Neuronal stem cell (in vitro differentiated cells): ENCODE data around the gene NOP16.

Source experiments
- DNase-seq: peaks from one replicate; pipeline ENCODE4 v3.0.0-alpha.2; 2013; ENCODE audit warnings: low spot score
- H2AFZ ChIP-seq: one replicate; pipeline ENCODE4 v1.6.1; 2013; ENCODE audit warnings: mild to moderate bottlenecking, low read length, inconsistent platforms
- H2AK5ac ChIP-seq: 2 replicates; pipeline ENCODE4 v1.6.1; 2013; ENCODE audit warnings: low read depth, mild to moderate bottlenecking, inconsistent platforms, low read length, moderate library complexity, mixed read lengths
- H2BK120ac ChIP-seq: 2 replicates; pipeline ENCODE4 v1.6.1; 2013; ENCODE audit warnings: low read depth, mild to moderate bottlenecking, inconsistent platforms, low read length, moderate library complexity, mixed read lengths
- H2BK12ac ChIP-seq: one replicate; pipeline ENCODE4 v1.6.1; 2013; ENCODE audit warnings: low read length, inconsistent platforms
- H2BK15ac ChIP-seq: 2 replicates; pipeline ENCODE4 v1.6.1; 2013; ENCODE audit warnings: mild to moderate bottlenecking, low read length, inconsistent platforms, mixed read lengths
- H2BK5ac ChIP-seq: one replicate; pipeline ENCODE4 v1.6.1; 2013; ENCODE audit warnings: inconsistent platforms, mild to moderate bottlenecking, low read length, moderate library complexity
- H3K14ac ChIP-seq: one replicate; pipeline ENCODE4 v1.6.1; 2013; ENCODE audit warnings: low read length, inconsistent platforms
- H3K18ac ChIP-seq: 2 replicates; pipeline ENCODE4 v1.6.1; 2013; ENCODE audit warnings: low read length, inconsistent platforms
- H3K23ac ChIP-seq: 2 replicates; pipeline ENCODE4 v1.6.1; 2013; ENCODE audit warnings: low read depth, mild to moderate bottlenecking, mixed read lengths, low read length, inconsistent platforms; ENCODE audit not compliant: poor library complexity
- H3K27ac ChIP-seq: replicated peaks from 3 replicates; pipeline ENCODE4 v1.5.1; 2013; ENCODE audit warnings: low read length, inconsistent platforms
- H3K27me3 ChIP-seq, 3 experiments: 2 replicates each; pipeline ENCODE4 v1.6.1; 2013; ENCODE audit warnings: low read length in 3 of 3, mild to moderate bottlenecking in 2 of 3, inconsistent platforms in 1 of 3, low read depth in 1 of 3, mixed read lengths in 1 of 3, moderate library complexity in 1 of 3; ENCODE audit not compliant: control insufficient read depth in 3 of 3, insufficient read depth in 3 of 3
- H3K36me3 ChIP-seq, 2 donors: replicated peaks in 1 of 2; 2 replicates each; pipeline ENCODE4 v1.6.1; 2013; ENCODE audit warnings: low read length in 2 of 2; ENCODE audit not compliant: control insufficient read depth in 2 of 2, insufficient read depth in 2 of 2
- H3K4ac ChIP-seq: 2 replicates; pipeline ENCODE4 v1.6.1; 2013; ENCODE audit warnings: inconsistent platforms, mild to moderate bottlenecking, low read length, moderate library complexity
- H3K4me1 ChIP-seq, 2 donors: 1 replicate in 1 of 2; 2 replicates in 1 of 2; pipeline ENCODE4 v1.6.1; 2013; ENCODE audit warnings: low read length in 2 of 2, low read depth in 1 of 2; ENCODE audit not compliant: control insufficient read depth in 2 of 2, insufficient read depth in 1 of 2
- H3K4me2 ChIP-seq: one replicate; pipeline ENCODE4 v1.6.1; 2013; ENCODE audit warnings: mild to moderate bottlenecking, low read length, inconsistent platforms; ENCODE audit not compliant: insufficient read depth, poor library complexity, severe bottlenecking
- H3K4me3 ChIP-seq, 2 donors: 2 replicates each; pipeline ENCODE4 v1.5.1; 2013; ENCODE audit warnings: low read length in 2 of 2, mild to moderate bottlenecking in 2 of 2, inconsistent platforms in 1 of 2, moderate library complexity in 1 of 2
- H3K79me1 ChIP-seq: one replicate; pipeline ENCODE4 v1.6.1; 2013; ENCODE audit warnings: low read depth, mild to moderate bottlenecking, inconsistent platforms, low read length, moderate library complexity
- H3K9ac ChIP-seq: one replicate; pipeline ENCODE4 v1.6.1; 2013; ENCODE audit warnings: mild to moderate bottlenecking, low read depth, low read length, inconsistent platforms; ENCODE audit not compliant: poor library complexity
- H3K9me3 ChIP-seq, 2 donors: replicated peaks in 1 of 2; 2 replicates each; pipeline versions ENCODE3 to v1.6.1; 2013; ENCODE audit warnings: low read length in 2 of 2, mild to moderate bottlenecking in 2 of 2, inconsistent platforms in 1 of 2, low read depth in 1 of 2, mixed read lengths in 1 of 2, moderate library complexity in 1 of 2; ENCODE audit not compliant: control insufficient read depth in 2 of 2, insufficient read depth in 1 of 2
- H4K8ac ChIP-seq: one replicate; pipeline ENCODE4 v1.6.1; 2013; ENCODE audit warnings: low read depth, mild to moderate bottlenecking, inconsistent platforms, low read length, moderate library complexity
- H4K91ac ChIP-seq: one replicate; pipeline ENCODE4 v1.6.1; 2013; ENCODE audit warnings: low read length, low read depth, mild to moderate bottlenecking, inconsistent platforms; ENCODE audit not compliant: poor library complexity
- WGBS, 2 donors: extraction: QIAGEN DNeasy Blood & Tissue Kit; methylation state at CpG; one replicate each; pipeline ENCODE4 v1.1.7; 2013; ENCODE audit warnings: missing lambda C conversion rate in 2 of 2, mixed read lengths in 1 of 2; ENCODE audit not compliant: insufficient read length in 2 of 2, insufficient replicate concordance in 1 of 2; ENCODE audit errors: extremely low coverage in 2 of 2; 5-methylcytosine and 5-hydroxymethylcytosine counted together

Gene NOP16

GRCh38 chr5:176383961-176384360, 4.4 kb downstream of the NOP16 start:
- H2BK15ac ChIP-seq, result no peak overlapping the region

GRCh38 chr5:176383248-176383905, 5.0 kb downstream of the NOP16 start:
- H2BK12ac ChIP-seq, result no peak overlapping the region
- H3K27me3 ChIP-seq, result no peaks in the 10 kb centered on the region
- H3K18ac ChIP-seq, result no peak overlapping the region
- no peak overlapping the region for H3K14ac ChIP-seq
- H3K36me3 ChIP-seq, result peaks cover 19 to 63% of the 10 kb centered on the region in 2 donors
- no peak overlapping the region for H3K4ac ChIP-seq
- no peaks in the 10 kb centered on the region for H3K9me3 ChIP-seq
- WGBS, 2 donors, result no CpG with 5 or more reads among the region's 15 CpGs
- peaks cover 1 to 6% of the 10 kb centered on the region in 2 donors for H3K4me1 ChIP-seq
- DNase-seq, result no peak
- no peak overlapping the region for H2AFZ ChIP-seq
- H2BK5ac ChIP-seq, result no peak overlapping the region
- no peak overlapping the region for H4K8ac ChIP-seq
- H3K4me3 ChIP-seq, result no peak overlapping the region
- H3K4me2 ChIP-seq, result no peak overlapping the region
- no peak overlapping the region for H2BK120ac ChIP-seq
- H3K9ac ChIP-seq, result peak overlapping the region; percentile 27
- H3K27ac ChIP-seq, result no peak overlapping the region
- no peak overlapping the region for H2AK5ac ChIP-seq
- H3K23ac ChIP-seq, result no peak overlapping the region
- H4K91ac ChIP-seq, result no peak overlapping the region
- no peak overlapping the region for H2BK15ac ChIP-seq
- peaks cover 3% of the 10 kb centered on the region for H3K79me1 ChIP-seq

More at GRCh38 chr5:176383961-176384360, 4.4 kb downstream of the NOP16 start:
- Histone ChIP-seq H3K27ac (no peak overlapping the region), H4K8ac (no peak overlapping the region), H2BK12ac (no peak overlapping the region), H3K9me3 (no peaks in the 10 kb centered on the region), H3K9ac (no peak overlapping the region), H4K91ac (no peak overlapping the region), H3K27me3 (no peaks in the 10 kb centered on the region), H3K4me2 (no peak overlapping the region), H3K4ac (no peak overlapping the region), H3K23ac (no peak overlapping the region), H2AFZ (no peak overlapping the region), H3K4me1 (peaks cover 1 to 6% of the 10 kb centered on the region in 2 donors), H3K4me3 (no peak overlapping the region), H2BK120ac (no peak overlapping the region), H3K79me1 (peaks cover 3% of the 10 kb centered on the region), H3K18ac (no peak overlapping the region), H3K36me3 (peaks cover 19 to 63% of the 10 kb centered on the region in 2 donors), H2BK5ac (no peak overlapping the region), H3K14ac (no peak overlapping the region), H2AK5ac (no peak overlapping the region)
- no peak for DNase-seq
- no CpG with 5 or more reads among the region's 9 CpGs for WGBS, 2 donors

- H4K91ac ChIP-seq, result no peak overlapping the region
- no peak overlapping the region for H2AFZ ChIP-seq
- H3K4me2 ChIP-seq, result no peak overlapping the region
- WGBS, 2 donors, result no CpG with 5 or more reads among the region's 3 CpGs
- no peak overlapping the region for H3K23ac ChIP-seq
- no peak overlapping the region for H2BK15ac ChIP-seq
- H3K9me3 ChIP-seq, result no peaks in the 10 kb centered on the region
- H2BK12ac ChIP-seq, result no peak overlapping the region
- peaks cover 19 to 69% of the 10 kb centered on the region in 2 donors for H3K36me3 ChIP-seq
- no peak overlapping the region for H3K14ac ChIP-seq
- no peak overlapping the region for H3K18ac ChIP-seq
- no peak overlapping the region for H2AK5ac ChIP-seq
- H2BK5ac ChIP-seq, result no peak overlapping the region
- no peak overlapping the region for H3K4me3 ChIP-seq
- DNase-seq, result no peak
- peaks cover 1 to 6% of the 10 kb centered on the region in 2 donors for H3K4me1 ChIP-seq
- no peak overlapping the region for H3K4ac ChIP-seq
- peaks cover 3% of the 10 kb centered on the region for H3K79me1 ChIP-seq
- no peak overlapping the region for H4K8ac ChIP-seq
- H3K27me3 ChIP-seq, result no peaks in the 10 kb centered on the region
- no peak overlapping the region for H2BK120ac ChIP-seq
- no peak overlapping the region for H3K9ac ChIP-seq
- H3K27ac ChIP-seq, result no peak overlapping the region
Measured at GRCh38 chr5:176382721-176383120, 5.7 kb downstream of the NOP16 start.

GRCh38 chr5:176381979-176382378, 6.4 kb downstream of the NOP16 start:
- H3K9me3 ChIP-seq, result no peaks in the 10 kb centered on the region
- DNase-seq, result no peak
- no peak overlapping the region for H2BK5ac ChIP-seq
- H2BK15ac ChIP-seq, result no peak overlapping the region
- WGBS, 2 donors, result no CpG with 5 or more reads among the region's 3 CpGs
- H3K4me2 ChIP-seq, result no peak overlapping the region
- no peak overlapping the region for H3K4ac ChIP-seq
- no peak overlapping the region for H4K8ac ChIP-seq
- no peak overlapping the region for H2AFZ ChIP-seq
- no peak overlapping the region for H2BK120ac ChIP-seq
- no peak overlapping the region for H3K23ac ChIP-seq
- H3K36me3 ChIP-seq, result peaks cover 19 to 73% of the 10 kb centered on the region in 2 donors
- no peak overlapping the region for H3K18ac ChIP-seq
- H3K79me1 ChIP-seq, result no peaks in the 10 kb centered on the region
- no peak overlapping the region for H3K14ac ChIP-seq
- H3K4me3 ChIP-seq, result no peak overlapping the region
- H2AK5ac ChIP-seq, result no peak overlapping the region
- H3K9ac ChIP-seq, result no peak overlapping the region
- H3K27ac ChIP-seq, result no peak overlapping the region
- H2BK12ac ChIP-seq, result no peak overlapping the region
- H4K91ac ChIP-seq, result no peak overlapping the region
- H3K4me1 ChIP-seq, result peaks cover 0 to under 1% of the 10 kb centered on the region in 2 donors
- no peaks in the 10 kb centered on the region for H3K27me3 ChIP-seq
